ENCODE data around the gene DIP2B.
"Not testable (repeated sequence)": the region's sequence is repeated elsewhere in the genome, so short reads cannot be mapped to it uniquely, and the experiment has no call there.

Gene DIP2B

GRCh38 chr12:50541139-50541538 lies 36.4 kb downstream of the DIP2B start:
- no peak overlapping the region for H3K4me3 ChIP-seq (ENCODE audit: low read depth, low read length)
- TF ChIP-seq MYC (IDR thresholded peaks at IDR 0.05; ENCODE audit: low read depth, low read length) = no peak
- TF ChIP-seq POLR2A (IDR thresholded peaks at IDR 0.05; ENCODE audit: extremely low read depth, insufficient read length) = no peak
- no peak for TF ChIP-seq CTCF (IDR thresholded peaks at IDR 0.05; ENCODE audit: low read depth, low read length)
- TF ChIP-seq MAX (IDR thresholded peaks at IDR 0.05; ENCODE audit: low read depth, low read length) = no peak
- DNase-seq (ENCODE audit: low read depth) = no peak

- TF ChIP-seq POLR2A (IDR thresholded peaks at IDR 0.05; ENCODE audit: extremely low read depth, insufficient read length) = no peak
- TF ChIP-seq CTCF (IDR thresholded peaks at IDR 0.05; ENCODE audit: low read depth, low read length) = no peak
- no peak overlapping the region for H3K4me3 ChIP-seq (ENCODE audit: low read depth, low read length)
- no peak for DNase-seq (ENCODE audit: low read depth)
Measured at GRCh38 chr12:50542448-50542847, 37.7 kb downstream of the DIP2B start.

GRCh38 chr12:50543188-50543587 lies 38.4 kb downstream of the DIP2B start:
- H3K4me3 ChIP-seq (ENCODE audit: low read depth, low read length); DNase-seq (ENCODE audit: low read depth): not testable (repeated sequence)

- H3K4me3 ChIP-seq (ENCODE audit: low read depth, low read length) = no peak overlapping the region
- TF ChIP-seq CTCF (IDR thresholded peaks at IDR 0.05; ENCODE audit: low read depth, low read length) (no peak), MYC (IDR thresholded peaks at IDR 0.05; ENCODE audit: low read depth, low read length) (no peak), MAX (IDR thresholded peaks at IDR 0.05; ENCODE audit: low read depth, low read length) (no peak), POLR2A (IDR thresholded peaks at IDR 0.05; ENCODE audit: extremely low read depth, insufficient read length) (no peak)
- no peak for DNase-seq (ENCODE audit: low read depth)
Measured at GRCh38 chr12:50545213-50545612, 40.4 kb downstream of the DIP2B start.

GRCh38 chr12:50545786-50546185 lies 41.0 kb downstream of the DIP2B start:
- DNase-seq (ENCODE audit: low read depth) = no peak
- no peak for TF ChIP-seq POLR2A (IDR thresholded peaks at IDR 0.05; ENCODE audit: extremely low read depth, insufficient read length)
- no peak for TF ChIP-seq MAX (IDR thresholded peaks at IDR 0.05; ENCODE audit: low read depth, low read length)
- TF ChIP-seq MYC (IDR thresholded peaks at IDR 0.05; ENCODE audit: low read depth, low read length) = no peak
- TF ChIP-seq CTCF (IDR thresholded peaks at IDR 0.05; ENCODE audit: low read depth, low read length) = no peak
- no peak overlapping the region for H3K4me3 ChIP-seq (ENCODE audit: low read depth, low read length)

- no peak for TF ChIP-seq POLR2A (IDR thresholded peaks at IDR 0.05; ENCODE audit: extremely low read depth, insufficient read length)
- TF ChIP-seq CTCF (IDR thresholded peaks at IDR 0.05; ENCODE audit: low read depth, low read length) = no peak
- TF ChIP-seq MYC (IDR thresholded peaks at IDR 0.05; ENCODE audit: low read depth, low read length) = no peak
- TF ChIP-seq MAX (IDR thresholded peaks at IDR 0.05; ENCODE audit: low read depth, low read length) = no peak
- DNase-seq (ENCODE audit: low read depth) = no peak
- H3K4me3 ChIP-seq (ENCODE audit: low read depth, low read length) = no peak overlapping the region
Measured at GRCh38 chr12:50546441-50547318, 41.9 kb downstream of the DIP2B start.

Measured in NB4 (cell line).